GM23338 (cell line): ENCODE measurements around the gene ATP6V0A4.

ENCODE experiments used
- ZNF114 ChIP-seq: fragments of 250-450 bp; sonication (Bioruptor Pico); IDR thresholded peaks from 2 replicates; pipeline ENCODE4 v1.5.0; 2020; ENCODE audit warnings: mild to moderate bottlenecking, moderate library complexity
- TF ChIP-seq, protein P1 (sequence below), 2 experiments: fragments of 200-600 bp in 1 of 2; sonication (generic) in 1 of 2; conservative IDR thresholded peaks; 2 replicates each; pipeline versions ENCODE4 v1.5.1 to v1.6.1; 2016 to 2017; ENCODE audit warnings: antibody characterized with exemption in 2 of 2, low read depth in 2 of 2, mild to moderate bottlenecking in 2 of 2, moderate library complexity in 1 of 2
- TF ChIP-seq, protein P2 (sequence below): fragments of 250-450 bp; sonication (Bioruptor Pico); IDR thresholded peaks from 2 replicates; pipeline ENCODE4 v1.5.0; 2020; ENCODE audit warnings: mild to moderate bottlenecking, moderate library complexity

DNA sequence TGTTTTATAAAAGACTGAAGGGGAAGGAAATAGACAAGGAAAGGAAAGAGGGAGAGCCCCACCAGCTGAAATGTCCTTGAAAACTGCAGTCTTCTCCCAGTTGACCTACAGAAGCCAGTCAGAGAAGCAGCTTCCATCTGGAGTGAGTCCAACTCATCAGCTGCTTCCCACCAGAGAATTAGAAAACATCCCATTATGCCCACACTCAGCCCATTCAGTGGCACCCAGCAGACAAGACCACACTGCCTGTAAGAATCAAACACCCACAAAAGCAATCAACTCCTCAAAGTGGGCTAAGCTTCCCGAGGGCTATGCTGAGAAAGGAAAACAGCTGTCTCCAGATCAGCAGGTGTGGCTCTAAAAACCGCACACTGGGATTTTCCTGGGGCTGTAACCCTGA, 29.8 kb downstream of the ATP6V0A4 start:
- TF ChIP-seq, protein P1, sequence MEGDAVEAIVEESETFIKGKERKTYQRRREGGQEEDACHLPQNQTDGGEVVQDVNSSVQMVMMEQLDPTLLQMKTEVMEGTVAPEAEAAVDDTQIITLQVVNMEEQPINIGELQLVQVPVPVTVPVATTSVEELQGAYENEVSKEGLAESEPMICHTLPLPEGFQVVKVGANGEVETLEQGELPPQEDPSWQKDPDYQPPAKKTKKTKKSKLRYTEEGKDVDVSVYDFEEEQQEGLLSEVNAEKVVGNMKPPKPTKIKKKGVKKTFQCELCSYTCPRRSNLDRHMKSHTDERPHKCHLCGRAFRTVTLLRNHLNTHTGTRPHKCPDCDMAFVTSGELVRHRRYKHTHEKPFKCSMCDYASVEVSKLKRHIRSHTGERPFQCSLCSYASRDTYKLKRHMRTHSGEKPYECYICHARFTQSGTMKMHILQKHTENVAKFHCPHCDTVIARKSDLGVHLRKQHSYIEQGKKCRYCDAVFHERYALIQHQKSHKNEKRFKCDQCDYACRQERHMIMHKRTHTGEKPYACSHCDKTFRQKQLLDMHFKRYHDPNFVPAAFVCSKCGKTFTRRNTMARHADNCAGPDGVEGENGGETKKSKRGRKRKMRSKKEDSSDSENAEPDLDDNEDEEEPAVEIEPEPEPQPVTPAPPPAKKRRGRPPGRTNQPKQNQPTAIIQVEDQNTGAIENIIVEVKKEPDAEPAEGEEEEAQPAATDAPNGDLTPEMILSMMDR (conservative IDR thresholded peaks at IDR 0.05; ENCODE audit: low read depth in 2 of 2): no peak
- no peak for TF ChIP-seq ZNF114
- TF ChIP-seq, protein P2, sequence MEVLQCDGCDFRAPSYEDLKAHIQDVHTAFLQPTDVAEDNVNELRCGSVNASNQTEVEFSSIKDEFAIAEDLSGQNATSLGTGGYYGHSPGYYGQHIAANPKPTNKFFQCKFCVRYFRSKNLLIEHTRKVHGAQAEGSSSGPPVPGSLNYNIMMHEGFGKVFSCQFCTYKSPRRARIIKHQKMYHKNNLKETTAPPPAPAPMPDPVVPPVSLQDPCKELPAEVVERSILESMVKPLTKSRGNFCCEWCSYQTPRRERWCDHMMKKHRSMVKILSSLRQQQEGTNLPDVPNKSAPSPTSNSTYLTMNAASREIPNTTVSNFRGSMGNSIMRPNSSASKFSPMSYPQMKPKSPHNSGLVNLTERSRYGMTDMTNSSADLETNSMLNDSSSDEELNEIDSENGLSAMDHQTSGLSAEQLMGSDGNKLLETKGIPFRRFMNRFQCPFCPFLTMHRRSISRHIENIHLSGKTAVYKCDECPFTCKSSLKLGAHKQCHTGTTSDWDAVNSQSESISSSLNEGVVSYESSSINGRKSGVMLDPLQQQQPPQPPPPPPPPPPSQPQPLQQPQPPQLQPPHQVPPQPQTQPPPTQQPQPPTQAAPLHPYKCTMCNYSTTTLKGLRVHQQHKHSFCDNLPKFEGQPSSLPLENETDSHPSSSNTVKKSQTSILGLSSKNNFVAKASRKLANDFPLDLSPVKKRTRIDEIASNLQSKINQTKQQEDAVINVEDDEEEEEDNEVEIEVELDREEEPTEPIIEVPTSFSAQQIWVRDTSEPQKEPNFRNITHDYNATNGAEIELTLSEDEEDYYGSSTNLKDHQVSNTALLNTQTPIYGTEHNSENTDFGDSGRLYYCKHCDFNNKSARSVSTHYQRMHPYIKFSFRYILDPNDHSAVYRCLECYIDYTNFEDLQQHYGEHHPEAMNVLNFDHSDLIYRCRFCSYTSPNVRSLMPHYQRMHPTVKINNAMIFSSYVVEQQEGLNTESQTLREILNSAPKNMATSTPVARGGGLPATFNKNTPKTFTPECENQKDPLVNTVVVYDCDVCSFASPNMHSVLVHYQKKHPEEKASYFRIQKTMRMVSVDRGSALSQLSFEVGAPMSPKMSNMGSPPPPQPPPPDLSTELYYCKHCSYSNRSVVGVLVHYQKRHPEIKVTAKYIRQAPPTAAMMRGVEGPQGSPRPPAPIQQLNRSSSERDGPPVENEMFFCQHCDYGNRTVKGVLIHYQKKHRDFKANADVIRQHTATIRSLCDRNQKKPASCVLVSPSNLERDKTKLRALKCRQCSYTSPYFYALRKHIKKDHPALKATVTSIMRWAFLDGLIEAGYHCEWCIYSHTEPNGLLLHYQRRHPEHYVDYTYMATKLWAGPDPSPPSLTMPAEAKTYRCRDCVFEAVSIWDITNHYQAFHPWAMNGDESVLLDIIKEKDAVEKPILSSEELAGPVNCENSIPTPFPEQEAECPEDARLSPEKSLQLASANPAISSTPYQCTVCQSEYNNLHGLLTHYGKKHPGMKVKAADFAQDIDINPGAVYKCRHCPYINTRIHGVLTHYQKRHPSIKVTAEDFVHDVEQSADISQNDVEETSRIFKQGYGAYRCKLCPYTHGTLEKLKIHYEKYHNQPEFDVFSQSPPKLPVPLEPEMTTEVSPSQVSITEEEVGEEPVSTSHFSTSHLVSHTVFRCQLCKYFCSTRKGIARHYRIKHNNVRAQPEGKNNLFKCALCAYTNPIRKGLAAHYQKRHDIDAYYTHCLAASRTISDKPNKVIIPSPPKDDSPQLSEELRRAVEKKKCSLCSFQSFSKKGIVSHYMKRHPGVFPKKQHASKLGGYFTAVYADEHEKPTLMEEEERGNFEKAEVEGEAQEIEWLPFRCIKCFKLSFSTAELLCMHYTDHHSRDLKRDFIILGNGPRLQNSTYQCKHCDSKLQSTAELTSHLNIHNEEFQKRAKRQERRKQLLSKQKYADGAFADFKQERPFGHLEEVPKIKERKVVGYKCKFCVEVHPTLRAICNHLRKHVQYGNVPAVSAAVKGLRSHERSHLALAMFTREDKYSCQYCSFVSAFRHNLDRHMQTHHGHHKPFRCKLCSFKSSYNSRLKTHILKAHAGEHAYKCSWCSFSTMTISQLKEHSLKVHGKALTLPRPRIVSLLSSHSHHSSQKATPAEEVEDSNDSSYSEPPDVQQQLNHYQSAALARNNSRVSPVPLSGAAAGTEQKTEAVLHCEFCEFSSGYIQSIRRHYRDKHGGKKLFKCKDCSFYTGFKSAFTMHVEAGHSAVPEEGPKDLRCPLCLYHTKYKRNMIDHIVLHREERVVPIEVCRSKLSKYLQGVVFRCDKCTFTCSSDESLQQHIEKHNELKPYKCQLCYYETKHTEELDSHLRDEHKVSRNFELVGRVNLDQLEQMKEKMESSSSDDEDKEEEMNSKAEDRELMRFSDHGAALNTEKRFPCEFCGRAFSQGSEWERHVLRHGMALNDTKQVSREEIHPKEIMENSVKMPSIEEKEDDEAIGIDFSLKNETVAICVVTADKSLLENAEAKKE: no peak
